Tibial artery (tissue), 4 donors: ENCODE measurements around the gene ITLN1.

ENCODE experiments used
- DNase-seq, 2 donors: peaks; one replicate each; pipeline ENCODE4 v3.0.0-alpha.2; 2019
- H3K27ac ChIP-seq, 2 donors: fragments of 200-600 bp; sonication (generic) in 1 of 2; 1 replicate in 1 of 2; 2 replicates in 1 of 2; pipeline ENCODE4 v1.5.1; 2018 to 2019; ENCODE audit warnings: mild to moderate bottlenecking in 1 of 2
- H3K27me3 ChIP-seq, 2 donors: fragments of 200-600 bp; sonication (generic) in 1 of 2; one replicate each; pipeline versions ENCODE4 v1.5.1 to v1.6.0; 2016 to 2019
- H3K36me3 ChIP-seq, 3 donors: fragments of 200-600 bp; sonication (generic) in 2 of 3; one replicate each; pipeline ENCODE4 v1.5.1; 2016 to 2019; ENCODE audit warnings: mild to moderate bottlenecking in 2 of 3
- H3K4me1 ChIP-seq, 4 donors: fragments of 200-600 bp; sonication (generic) in 2 of 4; 1 replicate in 3 of 4; 2 replicates in 1 of 4; pipeline ENCODE4 v1.5.1; 2016 to 2019
- H3K4me3 ChIP-seq, 2 donors: fragments of 200-600 bp; sonication (generic) in 1 of 2; 1 replicate in 1 of 2; 2 replicates in 1 of 2; pipeline ENCODE4 v1.5.1; 2018 to 2019; ENCODE audit warnings: mild to moderate bottlenecking in 2 of 2
- H3K9me3 ChIP-seq, 3 donors: fragments of 200-600 bp; sonication (generic) in 1 of 3; one replicate each; pipeline ENCODE4 v1.5.1; 2016 to 2019
- CTCF ChIP-seq, 2 experiments: fragments of 200-600 bp in 1 of 2; fragments of 450-650 bp in 1 of 2; IDR thresholded peaks; one replicate each; pipeline ENCODE4 v1.5.1; 2017 to 2019; ENCODE audit warnings: antibody characterized with exemption in 2 of 2, mild to moderate bottlenecking in 1 of 2, moderate library complexity in 1 of 2
- intact Hi-C: fragments of 100-400 bp; cut with DNase I; formaldehyde crosslinking; loops from one replicate; pipeline ENCODE4 v1.15.0; 2023; ENCODE audit warnings: low total_unique reads

The ITLN1 gene

GRCh38 chr1:160911925-160912324 lies 26.9 kb upstream of the ITLN1 start:
- Histone ChIP-seq H3K36me3 (no peaks in the 10 kb centered on the region), H3K9me3 (no peaks in the 10 kb centered on the region), H3K27me3 (no peaks in the 10 kb centered on the region), H3K27ac (no peak overlapping the region), H3K4me1 (peaks cover 0 to 14% (median 0%) of the 10 kb centered on the region in 4 donors), H3K4me3 (no peak overlapping the region)
- intact Hi-C loops: no loop called here
- no peak for TF ChIP-seq CTCF (IDR thresholded peaks at IDR 0.05)
- no peak for DNase-seq

GRCh38 chr1:160911441-160911840 lies 26.5 kb upstream of the ITLN1 start:
- H3K4me3 ChIP-seq: no peak overlapping the region
- H3K27ac ChIP-seq: no peak overlapping the region
- no peaks in the 10 kb centered on the region for H3K27me3 ChIP-seq
- intact Hi-C loops: no loop called here
- no peak for DNase-seq
- TF ChIP-seq CTCF (IDR thresholded peaks at IDR 0.05): no peak
- H3K9me3 ChIP-seq: no peaks in the 10 kb centered on the region
- no peaks in the 10 kb centered on the region for H3K36me3 ChIP-seq
- peaks cover 0 to 14% (median 0%) of the 10 kb centered on the region in 4 donors for H3K4me1 ChIP-seq

GRCh38 chr1:160910170-160910750 lies 25.3 kb upstream of the ITLN1 start:
- no peak for DNase-seq

GRCh38 chr1:160907976-160908375 lies 23.0 kb upstream of the ITLN1 start:
- no peak overlapping the region for H3K4me3 ChIP-seq
- H3K9me3 ChIP-seq: no peaks in the 10 kb centered on the region
- DNase-seq: peak in 1 of 2 donors; percentile 28
- no peak overlapping the region for H3K27ac ChIP-seq
- no peaks in the 10 kb centered on the region for H3K27me3 ChIP-seq
- H3K36me3 ChIP-seq: no peaks in the 10 kb centered on the region
- TF ChIP-seq CTCF (IDR thresholded peaks at IDR 0.05): no peak
- H3K4me1 ChIP-seq: peaks cover 0 to 14% (median 0%) of the 10 kb centered on the region in 4 donors
- intact Hi-C loops: no loop called here

More at GRCh38 chr1:160910170-160910750, 25.3 kb upstream of the ITLN1 start:
- TF ChIP-seq CTCF (IDR thresholded peaks at IDR 0.05): no peak
- no peaks in the 10 kb centered on the region for H3K36me3 ChIP-seq
- no peaks in the 10 kb centered on the region for H3K27me3 ChIP-seq
- no peaks in the 10 kb centered on the region for H3K9me3 ChIP-seq
- intact Hi-C loops: no loop called here
- peaks cover 0 to 14% (median 0%) of the 10 kb centered on the region in 4 donors for H3K4me1 ChIP-seq
- H3K27ac ChIP-seq: no peak overlapping the region
- no peak overlapping the region for H3K4me3 ChIP-seq

DNA sequence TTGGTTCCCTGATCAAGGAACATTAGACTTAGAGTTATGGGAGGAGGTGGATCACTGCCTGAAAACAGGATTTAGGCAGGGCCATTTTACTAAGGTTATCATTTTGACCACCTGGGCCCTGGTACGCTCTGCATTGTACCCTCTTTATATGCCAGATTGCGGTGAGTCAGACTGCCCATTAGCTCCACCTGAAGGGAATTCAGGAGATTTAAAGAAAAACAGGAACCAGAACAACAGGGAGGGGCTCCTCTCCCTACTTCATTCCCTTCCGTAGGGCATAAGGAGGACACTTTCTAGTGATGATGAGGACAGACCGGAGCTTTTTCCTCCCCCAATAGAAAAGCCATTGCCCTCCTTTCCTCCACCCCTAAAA lies 20.6 kb upstream of the ITLN1 start:
- no peaks in the 10 kb centered on the region for H3K9me3 ChIP-seq
- DNase-seq: no peak

More for the DNA sequence above, 20.6 kb upstream of the ITLN1 start:
- Histone ChIP-seq H3K4me1 (peaks cover 0 to 8% (median 0%) of the 10 kb centered on the region in 4 donors), H3K36me3 (no peaks in the 10 kb centered on the region), H3K27ac (peak overlapping the region in 1 of 2 donors; percentile 14), H3K27me3 (no peaks in the 10 kb centered on the region), H3K4me3 (no peak overlapping the region)
- TF ChIP-seq CTCF (IDR thresholded peaks at IDR 0.05): no peak
- intact Hi-C loops: no loop called here
